Pons (tissue), 1 donor: ENCODE measurements around the gene MAPK11.

Experiments
- DNase-seq: peaks from one replicate; pipeline ENCODE4 v3.0.0-alpha.2; 2016; ENCODE audit warnings: low spot score

Gene MAPK11

GRCh38 chr22:50260801-50261614 lies 9.2 kb downstream of the MAPK11 start:
- DNase-seq, result no peak

GRCh38 chr22:50260434-50260800 lies 9.8 kb downstream of the MAPK11 start:
- no peak for DNase-seq

- DNase-seq, result no peak
Measured at GRCh38 chr22:50259302-50259701, 10.9 kb downstream of the MAPK11 start.

GRCh38 chr22:50258361-50259292 lies 11.6 kb downstream of the MAPK11 start:
- DNase-seq, result no peak

GRCh38 chr22:50257451-50258360 lies 12.5 kb downstream of the MAPK11 start:
- no peak for DNase-seq

- DNase-seq, result no peak
Measured at GRCh38 chr22:50257041-50257440, 13.1 kb downstream of the MAPK11 start.

GRCh38 chr22:50256258-50256862 lies 13.8 kb downstream of the MAPK11 start:
- DNase-seq, result no peak

GRCh38 chr22:50255607-50256006 lies 14.6 kb downstream of the MAPK11 start:
- no peak for DNase-seq

GRCh38 chr22:50255099-50255498 lies 15.1 kb downstream of the MAPK11 start:
- no peak for DNase-seq

GRCh38 chr22:50253941-50254340 lies 16.2 kb downstream of the MAPK11 start:
- DNase-seq, result no peak

GRCh38 chr22:50253046-50253915 lies 16.9 kb downstream of the MAPK11 start:
- DNase-seq, result no peak

- DNase-seq, result no peak
Measured at GRCh38 chr22:50252082-50253045, 17.8 kb downstream of the MAPK11 start.

- DNase-seq, result no peak
Measured at GRCh38 chr22:50251477-50252081, 18.6 kb downstream of the MAPK11 start.

- DNase-seq, result no peak
Measured at GRCh38 chr22:50250555-50251476, 19.4 kb downstream of the MAPK11 start, which contains the start of gene HDAC10. TSS of gene HDAC10 (minus strand) at chr22:50251265. CDS start at chr22:50251032, 233 bp downstream.

GRCh38 chr22:50250249-50250554 lies 20.0 kb downstream of the MAPK11 start:
- DNase-seq, result no peak

- DNase-seq, result no peak
Measured at GRCh38 chr22:50249341-50250248, 20.6 kb downstream of the MAPK11 start.
